GM12873 (cell line): Measurements from ENCODE around the gene CALY.

ENCODE experiments used
- TF ChIP-seq, protein P1 (sequence below): IDR thresholded peaks from 2 replicates; pipeline ENCODE4 v1.5.1; 2012; ENCODE audit warnings: low read depth, mild to moderate bottlenecking, moderate library complexity, low read length, control low read depth; ENCODE audit not compliant: insufficient read depth; ENCODE audit errors: missing control alignments

CALY gene

DNA sequence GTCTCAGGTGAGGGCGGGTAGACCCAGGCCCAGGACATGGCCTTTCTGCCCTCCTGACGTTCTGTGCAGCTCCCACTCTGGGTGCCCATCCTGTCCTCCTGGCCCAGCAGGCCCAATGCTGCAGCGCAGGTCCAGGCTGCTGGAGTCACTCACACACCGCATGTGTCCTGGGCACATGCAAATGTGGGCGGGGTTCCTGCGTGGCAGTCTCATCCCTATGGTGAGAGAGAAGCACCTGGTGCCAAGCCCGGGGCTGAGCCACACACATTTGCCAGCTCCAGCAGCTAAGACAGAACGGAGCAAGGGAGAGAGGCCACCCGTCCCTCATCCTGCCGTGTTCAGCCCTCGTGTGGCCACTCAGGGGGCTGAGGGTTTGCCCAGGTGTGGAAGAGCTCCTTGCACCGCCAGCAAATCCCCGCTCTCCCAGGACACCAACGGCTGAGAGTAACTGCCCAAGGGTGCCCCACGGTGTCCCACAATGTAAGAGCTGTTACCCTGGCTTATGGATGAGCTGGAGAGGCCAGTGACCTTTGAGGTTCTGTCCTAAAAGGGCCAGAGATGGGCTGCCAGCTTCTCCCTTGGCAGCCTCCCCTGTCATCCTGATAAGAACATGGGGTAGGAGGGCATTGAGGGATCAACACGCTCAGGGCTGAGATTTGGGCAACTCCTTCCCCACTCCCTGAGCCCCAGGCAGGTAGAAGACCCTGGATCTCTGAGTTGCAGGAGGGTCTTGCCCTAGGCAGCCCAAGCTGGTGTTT, 16.7 kb upstream of the CALY start:
- TF ChIP-seq, protein P1, sequence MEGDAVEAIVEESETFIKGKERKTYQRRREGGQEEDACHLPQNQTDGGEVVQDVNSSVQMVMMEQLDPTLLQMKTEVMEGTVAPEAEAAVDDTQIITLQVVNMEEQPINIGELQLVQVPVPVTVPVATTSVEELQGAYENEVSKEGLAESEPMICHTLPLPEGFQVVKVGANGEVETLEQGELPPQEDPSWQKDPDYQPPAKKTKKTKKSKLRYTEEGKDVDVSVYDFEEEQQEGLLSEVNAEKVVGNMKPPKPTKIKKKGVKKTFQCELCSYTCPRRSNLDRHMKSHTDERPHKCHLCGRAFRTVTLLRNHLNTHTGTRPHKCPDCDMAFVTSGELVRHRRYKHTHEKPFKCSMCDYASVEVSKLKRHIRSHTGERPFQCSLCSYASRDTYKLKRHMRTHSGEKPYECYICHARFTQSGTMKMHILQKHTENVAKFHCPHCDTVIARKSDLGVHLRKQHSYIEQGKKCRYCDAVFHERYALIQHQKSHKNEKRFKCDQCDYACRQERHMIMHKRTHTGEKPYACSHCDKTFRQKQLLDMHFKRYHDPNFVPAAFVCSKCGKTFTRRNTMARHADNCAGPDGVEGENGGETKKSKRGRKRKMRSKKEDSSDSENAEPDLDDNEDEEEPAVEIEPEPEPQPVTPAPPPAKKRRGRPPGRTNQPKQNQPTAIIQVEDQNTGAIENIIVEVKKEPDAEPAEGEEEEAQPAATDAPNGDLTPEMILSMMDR: no peak

DNA sequence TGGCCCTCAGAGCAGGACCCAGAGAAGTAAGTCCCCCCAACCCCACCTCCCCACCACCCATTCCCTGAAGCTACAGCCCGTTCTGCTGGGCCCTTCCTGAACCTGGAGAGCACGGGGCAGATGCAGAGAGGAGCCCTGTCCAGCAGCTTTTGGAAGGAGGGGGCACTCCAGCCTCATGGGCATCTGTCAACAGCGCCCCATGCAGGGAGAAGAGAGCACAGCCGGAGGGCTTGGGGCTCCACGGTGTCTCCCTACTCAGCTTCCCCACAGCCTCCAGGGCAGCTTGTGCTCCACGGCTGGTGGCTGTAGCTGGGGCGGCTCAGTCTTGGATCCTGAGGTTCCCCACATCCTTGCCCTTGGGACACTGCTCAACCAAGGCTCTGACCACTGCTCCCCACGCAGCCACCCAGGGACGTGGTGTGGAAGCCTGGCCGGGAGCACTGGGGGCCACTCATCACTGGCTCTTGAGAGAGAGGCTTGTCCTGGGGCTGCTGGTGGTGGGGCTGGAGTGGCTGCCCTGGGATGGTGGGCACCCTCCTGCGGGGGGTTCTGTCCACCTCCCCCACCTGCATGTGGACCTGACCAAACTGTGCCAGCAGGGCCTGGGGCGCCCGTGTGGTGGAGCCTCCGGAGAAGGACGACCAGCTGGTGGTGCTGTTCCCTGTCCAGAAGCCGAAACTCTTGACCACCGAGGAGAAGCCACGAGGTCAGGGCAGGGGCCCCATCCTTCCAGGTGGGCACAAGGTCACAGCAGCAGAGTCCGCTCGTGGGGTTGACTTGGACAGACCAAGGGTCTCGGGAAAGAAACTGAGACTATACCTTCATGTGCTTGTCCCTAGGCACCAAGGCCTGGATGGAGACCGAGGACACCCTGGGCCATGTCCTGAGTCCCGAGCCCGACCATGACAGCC, 15.0 kb upstream of the CALY start:
- TF ChIP-seq, protein P1: peak; percentile 18

DNA sequence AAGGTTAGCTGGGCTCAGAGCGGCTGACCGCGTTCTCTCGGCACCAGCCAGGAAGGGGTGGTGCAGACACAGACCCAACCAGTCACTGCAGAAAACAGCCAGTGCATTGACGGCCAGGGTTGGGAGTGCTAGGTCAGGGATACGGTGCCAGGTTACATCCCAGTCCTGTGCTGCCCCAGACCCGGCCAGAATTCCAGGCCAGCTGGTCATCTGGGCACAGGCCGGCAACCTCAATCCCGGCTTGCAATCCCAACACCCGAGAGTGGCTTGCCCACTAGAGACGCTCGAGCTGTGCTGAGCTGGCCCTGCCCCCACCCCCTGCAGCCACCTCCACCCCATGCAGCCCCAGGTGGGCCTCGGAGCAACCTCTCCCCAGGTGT, 14.2 kb upstream of the CALY start:
- TF ChIP-seq, protein P1: no peak

DNA sequence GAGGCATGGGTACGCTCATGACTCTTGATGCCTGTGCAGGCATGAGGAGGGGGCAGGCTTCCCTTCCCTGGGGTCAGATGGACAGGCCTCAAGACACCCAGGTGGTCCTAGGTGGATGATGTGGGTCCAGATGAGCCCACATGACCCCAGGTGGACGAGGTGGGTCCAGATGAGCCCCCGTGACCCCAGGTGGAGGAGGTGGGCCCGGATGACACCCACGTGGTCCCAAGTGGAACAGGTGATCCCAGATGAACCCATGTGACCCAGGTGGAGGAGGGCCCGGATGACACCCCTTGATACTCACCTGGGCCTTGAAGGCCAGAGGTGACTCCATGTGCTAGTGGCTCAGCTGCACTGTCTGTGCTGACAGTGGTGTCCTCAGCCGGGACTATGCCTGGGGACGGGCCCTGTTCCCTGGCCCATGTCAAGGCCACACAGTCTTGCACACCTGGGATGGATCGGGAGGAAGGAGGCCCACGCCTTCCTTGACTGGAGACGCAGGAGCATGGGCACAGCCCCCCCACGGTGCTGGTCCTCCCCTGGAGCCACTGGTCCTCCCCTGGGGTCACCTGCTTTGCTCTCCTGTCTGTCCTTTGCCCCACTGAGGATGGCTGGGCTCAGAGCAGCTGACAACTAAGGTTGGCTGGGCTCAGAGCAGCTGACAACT, 13.7 kb upstream of the CALY start:
- TF ChIP-seq, protein P1: no peak

DNA sequence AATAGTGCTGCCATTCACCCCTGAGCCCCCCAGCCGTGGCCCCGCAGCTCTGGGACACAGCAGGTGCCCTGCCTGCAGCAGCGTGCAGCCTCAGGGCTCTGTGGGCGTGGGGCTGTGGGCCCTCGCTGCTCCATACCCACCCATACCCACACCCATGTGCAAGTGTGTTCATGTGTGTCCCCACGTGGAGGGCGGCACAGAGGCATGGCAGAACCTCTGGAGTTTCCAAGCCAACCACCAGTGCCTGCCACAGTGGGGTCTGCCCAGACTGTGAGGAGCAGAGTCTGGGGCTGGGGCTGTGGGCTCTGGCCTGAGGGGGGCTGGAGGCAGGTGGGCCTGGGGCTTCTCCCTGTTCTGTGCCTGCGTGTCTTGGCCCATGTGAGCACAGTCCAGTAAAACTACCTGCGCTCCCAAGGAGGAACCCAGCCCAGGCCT, 12.9 kb upstream of the CALY start:
- TF ChIP-seq, protein P1: no peak

DNA sequence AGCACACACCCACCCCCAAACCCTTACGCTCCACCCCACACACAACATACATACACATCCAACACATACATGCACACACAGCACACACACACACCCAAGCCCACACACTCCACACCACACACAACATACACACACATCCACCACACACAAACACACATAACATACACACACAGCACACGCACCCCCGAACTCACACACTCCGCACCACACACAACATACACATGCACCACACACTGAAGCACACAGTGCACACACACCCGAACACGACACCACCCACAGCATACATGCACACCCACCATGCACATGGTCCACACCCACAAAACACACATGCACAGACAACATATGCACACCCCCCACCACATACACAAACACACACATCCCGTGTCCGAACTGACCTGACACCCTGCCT, 12.5 kb upstream of the CALY start:
- TF ChIP-seq, protein P1: no peak

DNA sequence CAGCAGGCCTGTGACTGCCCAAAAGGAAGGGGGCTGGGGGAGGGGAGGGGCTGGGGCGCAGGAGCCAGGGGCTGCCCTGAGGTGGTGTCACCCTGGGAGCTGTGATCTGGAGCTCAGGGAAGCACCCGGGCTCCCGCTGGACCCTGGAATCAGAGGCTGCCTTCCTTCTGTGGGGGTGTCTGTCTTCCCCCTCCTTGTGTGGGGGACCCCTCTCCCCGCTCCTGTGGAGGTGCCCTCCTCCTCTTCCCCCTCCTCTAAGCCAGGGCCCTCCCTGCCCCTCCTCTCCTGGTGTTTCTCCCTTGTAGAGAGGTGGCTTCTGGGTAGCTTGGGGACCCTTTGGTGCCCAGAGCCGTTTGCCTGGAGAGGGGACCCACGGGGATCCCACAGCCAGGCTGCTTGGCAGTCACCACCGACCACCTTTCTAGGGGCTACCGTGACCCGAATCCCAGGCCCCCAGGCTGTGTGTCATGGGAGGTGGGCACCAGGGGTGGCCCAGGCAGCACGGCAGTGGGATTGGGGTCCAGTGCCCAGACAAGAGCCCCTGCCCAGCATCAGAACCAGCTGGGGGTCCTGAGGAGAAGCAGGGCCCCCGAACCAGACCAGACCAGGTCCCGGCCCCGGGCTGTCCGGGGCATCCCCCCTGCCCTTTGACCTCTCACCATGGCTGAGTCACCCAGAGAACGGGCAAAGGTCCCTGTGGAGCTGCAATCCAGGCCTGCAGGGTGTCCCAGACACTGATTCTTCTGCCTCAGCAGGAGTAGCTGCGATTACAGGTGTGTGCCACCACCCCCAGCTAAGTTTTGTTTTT, 11.2 kb upstream of the CALY start:
- TF ChIP-seq, protein P1: no peak
